ENCODE data around the gene OR6N1.

DNA sequence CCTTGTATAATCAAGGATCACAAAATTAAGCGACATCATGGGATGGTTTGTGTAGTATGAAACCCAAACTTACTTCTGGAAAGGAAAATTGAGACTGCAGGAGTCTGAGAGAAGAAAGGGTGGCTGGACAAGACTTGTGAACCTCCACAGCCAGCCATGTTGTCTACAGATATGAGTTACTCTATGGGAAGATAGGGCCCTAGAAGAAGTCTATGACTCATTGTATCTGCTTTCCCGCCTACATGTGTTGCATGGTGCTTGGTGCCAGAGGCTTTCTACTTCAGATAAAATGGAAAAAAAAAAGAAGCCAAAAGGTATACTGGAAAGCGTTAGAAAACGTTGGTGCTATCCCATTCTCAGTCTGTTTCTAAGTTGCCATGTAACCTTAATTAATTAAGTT lies 27.7 kb upstream of the OR6N1 start:
- TF ChIP-seq POLR2A (IDR thresholded peaks at IDR 0.05; ENCODE audit: low read depth, low read length) (no peak), CEBPB (IDR thresholded peaks at IDR 0.05; ENCODE audit: low read depth, low read length) (no peak), RCOR1 (IDR thresholded peaks at IDR 0.05; ENCODE audit: insufficient replicate concordance, low read length) (no peak), RFX5 (IDR thresholded peaks at IDR 0.05; ENCODE audit: low read depth, low read length) (no peak), MXI1 (IDR thresholded peaks at IDR 0.05; ENCODE audit: borderline replicate concordance, low read depth, low read length) (no peak), FOS (IDR thresholded peaks at IDR 0.05; ENCODE audit: low read depth, low read length) (no peak), MAFK (IDR thresholded peaks at IDR 0.05; ENCODE audit: low read depth, low read length) (no peak), BHLHE40 (IDR thresholded peaks at IDR 0.05; ENCODE audit: low read depth, low read length) (no peak), NFE2L2 (IDR thresholded peaks at IDR 0.05; ENCODE audit: low read depth, low read length) (no peak), SMC3 (IDR thresholded peaks at IDR 0.05; ENCODE audit: low read depth, low read length) (no peak)
- TF ChIP-seq, protein P1, sequence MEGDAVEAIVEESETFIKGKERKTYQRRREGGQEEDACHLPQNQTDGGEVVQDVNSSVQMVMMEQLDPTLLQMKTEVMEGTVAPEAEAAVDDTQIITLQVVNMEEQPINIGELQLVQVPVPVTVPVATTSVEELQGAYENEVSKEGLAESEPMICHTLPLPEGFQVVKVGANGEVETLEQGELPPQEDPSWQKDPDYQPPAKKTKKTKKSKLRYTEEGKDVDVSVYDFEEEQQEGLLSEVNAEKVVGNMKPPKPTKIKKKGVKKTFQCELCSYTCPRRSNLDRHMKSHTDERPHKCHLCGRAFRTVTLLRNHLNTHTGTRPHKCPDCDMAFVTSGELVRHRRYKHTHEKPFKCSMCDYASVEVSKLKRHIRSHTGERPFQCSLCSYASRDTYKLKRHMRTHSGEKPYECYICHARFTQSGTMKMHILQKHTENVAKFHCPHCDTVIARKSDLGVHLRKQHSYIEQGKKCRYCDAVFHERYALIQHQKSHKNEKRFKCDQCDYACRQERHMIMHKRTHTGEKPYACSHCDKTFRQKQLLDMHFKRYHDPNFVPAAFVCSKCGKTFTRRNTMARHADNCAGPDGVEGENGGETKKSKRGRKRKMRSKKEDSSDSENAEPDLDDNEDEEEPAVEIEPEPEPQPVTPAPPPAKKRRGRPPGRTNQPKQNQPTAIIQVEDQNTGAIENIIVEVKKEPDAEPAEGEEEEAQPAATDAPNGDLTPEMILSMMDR (conservative IDR thresholded peaks at IDR 0.05; ENCODE audit: low read depth, low read length), result no peak
- TF ChIP-seq, protein P2, sequence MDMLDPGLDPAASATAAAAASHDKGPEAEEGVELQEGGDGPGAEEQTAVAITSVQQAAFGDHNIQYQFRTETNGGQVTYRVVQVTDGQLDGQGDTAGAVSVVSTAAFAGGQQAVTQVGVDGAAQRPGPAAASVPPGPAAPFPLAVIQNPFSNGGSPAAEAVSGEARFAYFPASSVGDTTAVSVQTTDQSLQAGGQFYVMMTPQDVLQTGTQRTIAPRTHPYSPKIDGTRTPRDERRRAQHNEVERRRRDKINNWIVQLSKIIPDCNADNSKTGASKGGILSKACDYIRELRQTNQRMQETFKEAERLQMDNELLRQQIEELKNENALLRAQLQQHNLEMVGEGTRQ (IDR thresholded peaks at IDR 0.05; ENCODE audit: low read depth, low read length), result no peak
- TF ChIP-seq, protein P3, sequence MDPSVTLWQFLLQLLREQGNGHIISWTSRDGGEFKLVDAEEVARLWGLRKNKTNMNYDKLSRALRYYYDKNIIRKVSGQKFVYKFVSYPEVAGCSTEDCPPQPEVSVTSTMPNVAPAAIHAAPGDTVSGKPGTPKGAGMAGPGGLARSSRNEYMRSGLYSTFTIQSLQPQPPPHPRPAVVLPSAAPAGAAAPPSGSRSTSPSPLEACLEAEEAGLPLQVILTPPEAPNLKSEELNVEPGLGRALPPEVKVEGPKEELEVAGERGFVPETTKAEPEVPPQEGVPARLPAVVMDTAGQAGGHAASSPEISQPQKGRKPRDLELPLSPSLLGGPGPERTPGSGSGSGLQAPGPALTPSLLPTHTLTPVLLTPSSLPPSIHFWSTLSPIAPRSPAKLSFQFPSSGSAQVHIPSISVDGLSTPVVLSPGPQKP (IDR thresholded peaks at IDR 0.05; ENCODE audit: borderline replicate concordance, low read depth, low read length), result no peak
